ENCODE measurements around the gene TFR2.

The TFR2 gene

DNA sequence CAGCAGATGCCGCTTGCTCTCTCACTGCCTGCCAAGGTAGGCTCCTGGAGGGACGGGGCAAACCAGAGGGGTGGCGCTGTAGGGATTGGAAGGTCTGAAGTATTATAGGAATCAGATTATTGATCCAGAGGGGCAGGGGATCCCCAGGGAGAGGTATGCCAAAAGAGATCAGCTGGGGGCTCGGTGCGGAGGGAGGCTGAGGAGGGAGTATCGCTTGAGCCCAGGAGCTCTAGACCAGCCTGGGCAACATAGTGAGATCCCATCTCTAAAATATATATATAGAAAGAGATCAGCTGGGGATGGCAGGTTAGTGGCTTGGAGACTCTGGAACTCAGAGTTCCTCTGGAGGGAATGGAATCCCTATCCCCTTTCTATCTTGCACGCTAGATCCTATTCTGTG lies 46.2 kb downstream of the TFR2 start:
- H3K27ac ChIP-seq: no peak overlapping the region
- TF ChIP-seq, protein P1, sequence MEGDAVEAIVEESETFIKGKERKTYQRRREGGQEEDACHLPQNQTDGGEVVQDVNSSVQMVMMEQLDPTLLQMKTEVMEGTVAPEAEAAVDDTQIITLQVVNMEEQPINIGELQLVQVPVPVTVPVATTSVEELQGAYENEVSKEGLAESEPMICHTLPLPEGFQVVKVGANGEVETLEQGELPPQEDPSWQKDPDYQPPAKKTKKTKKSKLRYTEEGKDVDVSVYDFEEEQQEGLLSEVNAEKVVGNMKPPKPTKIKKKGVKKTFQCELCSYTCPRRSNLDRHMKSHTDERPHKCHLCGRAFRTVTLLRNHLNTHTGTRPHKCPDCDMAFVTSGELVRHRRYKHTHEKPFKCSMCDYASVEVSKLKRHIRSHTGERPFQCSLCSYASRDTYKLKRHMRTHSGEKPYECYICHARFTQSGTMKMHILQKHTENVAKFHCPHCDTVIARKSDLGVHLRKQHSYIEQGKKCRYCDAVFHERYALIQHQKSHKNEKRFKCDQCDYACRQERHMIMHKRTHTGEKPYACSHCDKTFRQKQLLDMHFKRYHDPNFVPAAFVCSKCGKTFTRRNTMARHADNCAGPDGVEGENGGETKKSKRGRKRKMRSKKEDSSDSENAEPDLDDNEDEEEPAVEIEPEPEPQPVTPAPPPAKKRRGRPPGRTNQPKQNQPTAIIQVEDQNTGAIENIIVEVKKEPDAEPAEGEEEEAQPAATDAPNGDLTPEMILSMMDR (conservative IDR thresholded peaks at IDR 0.05): no peak

DNA sequence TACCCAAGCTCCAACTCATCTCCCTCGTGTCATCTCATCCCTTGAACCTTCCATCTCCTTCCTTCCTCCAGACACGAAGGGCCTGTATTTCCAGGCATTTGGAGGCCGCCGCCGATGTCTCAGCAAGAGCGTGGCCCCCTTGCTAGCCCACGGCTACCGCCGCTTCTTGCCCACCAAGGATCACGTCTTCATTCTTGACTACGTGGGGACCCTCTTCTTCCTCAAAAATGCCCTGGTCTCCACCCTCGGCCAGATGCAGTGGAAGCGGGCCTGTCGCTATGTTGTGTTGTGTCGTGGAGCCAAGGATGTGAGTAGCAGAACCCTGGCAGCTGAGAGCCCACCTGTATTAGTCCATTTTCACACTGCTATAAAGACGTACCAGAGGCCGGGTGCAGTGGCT lies 49.8 kb downstream of the TFR2 start:
- TF ChIP-seq, protein P1 (conservative IDR thresholded peaks at IDR 0.05): no peak
- H3K27ac ChIP-seq: no peak overlapping the region

DNA sequence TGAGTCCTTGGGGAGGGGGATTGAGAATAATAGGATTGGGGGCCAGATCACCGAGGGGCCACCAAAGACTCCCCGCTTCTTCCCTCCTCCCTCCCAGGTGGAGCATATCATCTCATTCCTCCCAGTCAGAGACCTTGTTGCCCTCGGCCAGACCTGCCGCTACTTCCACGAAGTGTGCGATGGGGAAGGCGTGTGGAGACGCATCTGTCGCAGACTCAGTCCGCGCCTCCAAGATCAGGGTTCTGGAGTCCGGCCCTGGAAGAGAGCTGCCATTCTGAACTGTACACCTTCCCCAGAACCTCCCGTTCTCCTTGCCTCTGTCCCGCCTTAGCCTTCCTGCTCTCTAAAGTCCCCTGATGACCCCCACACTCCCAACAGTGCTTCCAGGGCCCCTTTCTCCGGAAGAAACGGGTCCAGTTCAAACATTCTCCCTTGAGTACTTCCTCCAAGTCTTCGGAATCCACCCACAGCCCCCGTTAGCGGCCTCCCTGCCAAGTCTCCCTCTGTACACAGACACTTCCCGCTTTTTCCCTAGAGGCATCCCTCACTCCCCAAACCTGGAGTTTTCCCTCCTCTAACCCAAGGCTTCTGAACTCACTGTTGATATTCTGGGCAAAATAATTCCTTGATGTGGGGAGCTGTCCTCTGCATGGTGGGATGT lies 51.1 kb downstream of the TFR2 start:
- TF ChIP-seq ZFX (IDR thresholded peaks at IDR 0.05): no peak
- TF ChIP-seq, protein P1 (conservative IDR thresholded peaks at IDR 0.05): no peak
- H3K27ac ChIP-seq: no peak overlapping the region

DNA sequence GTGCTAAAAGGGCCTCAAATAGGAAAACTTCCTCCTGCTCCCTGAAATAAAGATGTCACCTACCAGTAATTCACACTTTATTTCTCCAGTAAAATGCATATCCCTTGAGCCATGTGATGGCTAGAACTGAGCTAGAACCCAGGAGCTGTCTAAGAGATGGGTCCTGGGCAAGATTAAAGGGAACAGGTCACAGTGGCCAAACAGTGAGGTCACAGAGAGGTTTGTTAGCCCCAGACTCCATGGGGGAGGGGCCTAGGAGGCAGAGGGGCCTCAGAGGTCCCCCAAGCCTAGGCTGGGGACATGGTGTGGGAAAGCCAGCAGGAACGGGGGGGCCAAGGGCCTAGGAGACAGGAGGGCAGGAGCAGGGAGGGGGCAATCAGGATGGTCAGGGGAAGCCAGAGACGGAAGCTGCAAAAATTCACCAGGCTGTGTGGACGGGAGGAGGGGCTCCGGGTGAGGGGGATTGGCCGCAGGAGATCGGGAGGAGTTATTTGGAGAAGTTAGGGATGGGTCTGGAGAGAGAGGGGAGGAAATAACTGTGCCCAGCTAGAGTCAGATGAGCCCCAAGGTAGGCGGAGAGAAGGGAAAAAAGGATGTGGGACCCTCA lies 51.9 kb downstream of the TFR2 start:
- TF ChIP-seq, protein P1 (conservative IDR thresholded peaks at IDR 0.05): no peak
- no peak for TF ChIP-seq ZFX (IDR thresholded peaks at IDR 0.05)
- H3K27ac ChIP-seq: no peak overlapping the region

DNA sequence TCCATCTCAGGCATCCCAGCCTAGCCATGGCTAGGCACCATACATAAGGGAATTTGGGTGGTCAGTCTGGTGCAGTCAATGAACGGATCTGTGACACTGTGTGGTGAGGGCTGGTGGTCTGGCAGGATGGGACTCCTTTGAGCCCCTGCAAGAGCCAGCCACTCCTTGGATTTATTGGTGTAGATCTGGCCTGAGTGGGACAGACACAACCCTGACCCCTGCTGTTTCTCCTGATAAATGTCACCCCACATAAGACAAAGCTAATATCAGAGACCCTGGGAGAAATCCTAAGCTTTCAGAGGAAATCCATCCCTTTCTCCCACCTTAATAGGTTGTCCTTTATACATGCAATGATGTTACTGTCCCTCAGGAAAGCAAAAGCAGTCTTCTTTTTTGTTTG lies 52.9 kb downstream of the TFR2 start:
- no peak overlapping the region for H3K27ac ChIP-seq
- TF ChIP-seq ZFX (IDR thresholded peaks at IDR 0.05): no peak
- TF ChIP-seq, protein P1 (conservative IDR thresholded peaks at IDR 0.05): no peak

DNA sequence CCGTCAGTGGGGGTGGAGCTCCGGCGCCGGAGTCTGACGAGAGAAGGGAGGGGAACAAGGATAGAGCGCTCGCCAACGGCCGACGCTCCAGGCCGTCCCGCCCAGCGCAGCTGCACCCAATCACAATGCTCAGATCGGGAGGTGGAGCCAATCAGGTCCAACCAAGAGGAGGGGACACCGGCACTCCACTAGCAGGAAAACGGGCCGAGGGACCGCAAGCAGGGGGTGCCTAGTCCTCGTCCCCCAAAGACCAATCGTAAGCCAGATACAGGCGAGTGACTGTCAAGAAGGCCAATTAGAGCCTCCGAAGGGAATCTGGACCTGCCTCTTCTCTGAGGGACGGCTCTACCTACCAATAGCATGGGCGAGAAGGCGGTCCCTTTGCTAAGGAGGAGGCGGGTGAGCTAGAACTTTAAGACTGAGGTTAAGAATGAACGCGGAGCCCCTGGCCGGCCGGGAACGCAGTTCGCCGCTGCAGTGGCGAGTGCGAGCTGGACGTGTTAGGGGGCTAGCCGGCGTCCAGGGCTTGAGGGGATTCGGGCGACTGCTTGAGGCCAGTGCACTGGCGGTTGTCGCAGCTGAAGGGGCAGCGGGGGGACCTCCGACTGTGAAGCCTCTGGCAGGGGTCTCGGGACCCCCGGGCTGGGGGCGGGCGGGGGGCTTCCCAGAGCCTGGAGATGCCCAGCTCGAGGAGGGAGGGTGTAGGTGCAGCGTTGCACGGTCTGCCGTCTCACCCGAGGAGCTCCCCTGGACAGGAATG lies 54.9 kb downstream of the TFR2 start, which contains the start of gene FBXO24:
TSS of gene FBXO24 (plus strand) at position 63 of the 760 bp plus-strand sequence. CDS start at position 361, 298 bp downstream.
- TF ChIP-seq ZFX (IDR thresholded peaks at IDR 0.05): no peak
- TF ChIP-seq, protein P1 (conservative IDR thresholded peaks at IDR 0.05): no peak
- peak within 1 kb of the TSS; percentile 97 for H3K27ac ChIP-seq

Measured in C4-2B (cell line).